CD14-positive monocyte (primary cell): Measurements from ENCODE around the gene CNTN5. TPM values are rescaled to one million over a fixed set of nuclear protein-coding genes. Genes with fewer than 3 reads are reported as not detected.

ENCODE experiments used
- DNase-seq, 3 donors: peaks; one replicate each; pipeline ENCODE4 v3.0.0-alpha.2; 2011 to 2022
- H2AFZ ChIP-seq: 2 replicates; pipeline ENCODE4 v1.6.0; 2012; ENCODE audit warnings: mild to moderate bottlenecking, low read depth, low read length, inconsistent platforms; ENCODE audit not compliant: insufficient read depth, poor library complexity, severe bottlenecking
- H3K27ac ChIP-seq, 2 donors: 1 replicate in 1 of 2; 2 replicates in 1 of 2; pipeline ENCODE4 v1.5.1; 2012 to 2013; ENCODE audit warnings: low read length in 2 of 2, control low read depth in 1 of 2, inconsistent platforms in 1 of 2, low read depth in 1 of 2, mild to moderate bottlenecking in 1 of 2
- H3K27me3 ChIP-seq, 2 donors: one replicate each; pipeline versions ENCODE4 v1.6.0 to v1.6.1; 2011 to 2013; ENCODE audit warnings: low read length in 2 of 2; ENCODE audit not compliant: control insufficient read depth in 2 of 2, insufficient read depth in 2 of 2
- H3K36me3 ChIP-seq, 2 donors: replicated peaks in 1 of 2; 1 replicate in 1 of 2; 2 replicates in 1 of 2; pipeline versions ENCODE4 v1.5.1 to v1.6.1; 2012 to 2013; ENCODE audit warnings: low read length in 2 of 2, control low read depth in 1 of 2, inconsistent platforms in 1 of 2, mild to moderate bottlenecking in 1 of 2; ENCODE audit not compliant: insufficient read depth in 2 of 2, control insufficient read depth in 1 of 2
- H3K4me1 ChIP-seq, 2 donors: 1 replicate in 1 of 2; 2 replicates in 1 of 2; pipeline versions ENCODE4 v1.5.1 to v1.6.1; 2012 to 2013; ENCODE audit warnings: low read length in 2 of 2, control low read depth in 1 of 2, inconsistent platforms in 1 of 2, mild to moderate bottlenecking in 1 of 2, moderate library complexity in 1 of 2; ENCODE audit not compliant: insufficient read depth in 2 of 2, control insufficient read depth in 1 of 2
- H3K4me2 ChIP-seq: replicated peaks from 2 replicates; pipeline ENCODE3; 2012; ENCODE audit warnings: low read length, moderate library complexity, mild to moderate bottlenecking; ENCODE audit not compliant: poor library complexity, severe bottlenecking; ENCODE audit errors: extremely low read depth
- H3K4me3 ChIP-seq, 3 experiments: fragments of 200-600 bp in 1 of 3; sonication (generic) in 1 of 3; replicated peaks in 1 of 3; 1 replicate in 2 of 3; 2 replicates in 1 of 3; pipeline ENCODE4 v1.5.1; 2011 to 2013; ENCODE audit warnings: low read length in 3 of 3, mild to moderate bottlenecking in 3 of 3, control low read depth in 2 of 3, low read depth in 2 of 3, inconsistent platforms in 1 of 3, moderate library complexity in 1 of 3
- H3K79me2 ChIP-seq: 2 replicates; pipeline ENCODE4 v1.6.0; 2012; ENCODE audit warnings: mild to moderate bottlenecking, control low read depth, inconsistent platforms, low read length, moderate library complexity; ENCODE audit not compliant: insufficient read depth
- H3K9ac ChIP-seq: 2 replicates; pipeline ENCODE4 v1.6.0; 2017; ENCODE audit warnings: low read length, mild to moderate bottlenecking; ENCODE audit not compliant: insufficient read depth, poor library complexity, severe bottlenecking
- H3K9me3 ChIP-seq, 2 donors: replicated peaks in 1 of 2; 1 replicate in 1 of 2; 2 replicates in 1 of 2; pipeline versions ENCODE4 v1.5.1 to v1.6.1; 2012 to 2013; ENCODE audit warnings: low read length in 2 of 2, control low read depth in 1 of 2; ENCODE audit not compliant: control insufficient read depth in 1 of 2, insufficient read depth in 1 of 2
- H4K20me1 ChIP-seq: 2 replicates; pipeline ENCODE4 v1.6.0; 2012; ENCODE audit warnings: mild to moderate bottlenecking, low read length, control low read depth, moderate library complexity; ENCODE audit not compliant: insufficient read depth
- H3K27ac Mint-ChIP-seq, 7 donors: one replicate each; pipeline ENCODE4 v1.8.0; 2020; ENCODE audit warnings: mild to moderate bottlenecking in 7 of 7, mixed read lengths in 7 of 7, moderate library complexity in 6 of 7, inconsistent platforms in 2 of 7
- H3K27me3 Mint-ChIP-seq, 3 donors: one replicate each; pipeline ENCODE4 v1.8.0; 2021 to 2022; ENCODE audit warnings: low read depth in 3 of 3, mild to moderate bottlenecking in 3 of 3, mixed read lengths in 3 of 3, moderate library complexity in 3 of 3, inconsistent platforms in 1 of 3
- H3K36me3 Mint-ChIP-seq, 2 donors: one replicate each; pipeline ENCODE4 v1.8.0; 2020; ENCODE audit warnings: mixed read lengths in 2 of 2, inconsistent platforms in 1 of 2, mild to moderate bottlenecking in 1 of 2
- H3K4me1 Mint-ChIP-seq: one replicate; pipeline ENCODE4 v1.8.0; 2020; ENCODE audit warnings: mild to moderate bottlenecking, mixed read lengths
- H3K4me3 Mint-ChIP-seq, 2 donors: one replicate each; pipeline ENCODE4 v1.8.0; 2020; ENCODE audit warnings: mild to moderate bottlenecking in 2 of 2, mixed read lengths in 2 of 2, moderate library complexity in 1 of 2
- H3K9me3 Mint-ChIP-seq, 7 donors: one replicate each; pipeline ENCODE4 v1.8.0; 2020 to 2022; ENCODE audit warnings: mixed read lengths in 7 of 7, mild to moderate bottlenecking in 6 of 7, moderate library complexity in 6 of 7, inconsistent platforms in 2 of 7
- WGBS: methylation state at CpG from one replicate; pipeline ENCODE4 v1.1.5; 2013; ENCODE audit warnings: missing lambda C conversion rate; ENCODE audit not compliant: insufficient coverage; 5-methylcytosine and 5-hydroxymethylcytosine counted together
- intact Hi-C, 2 donors: fragments of 100-400 bp; cut with micrococcal nuclease; formaldehyde crosslinking; loops; one replicate each; pipeline versions ENCODE4 v1.15.0 to v1.15.1; 2023
- polyA plus RNA-seq, 3 donors: library from polyadenylated mRNA; depleted of rRNA in 1 of 3; unstranded in 2 of 3; stranded (reverse) in 1 of 3; fragments of 300-500 nt in 2 of 3; fragments of >200 nt in 1 of 3; fragmentation: Illumina TruSeq in 2 of 3; gene quantifications; 1 replicate in 2 of 3; 2 replicates in 1 of 3; pipeline ENCODE4 v1.2.3, GENCODE V29; 2012 to 2021
- TF ChIP-seq, protein P1 (sequence below): fragments of 200-600 bp; IDR thresholded peaks from one replicate; pipeline ENCODE4 v1.8.0; 2022; ENCODE audit warnings: antibody characterized with exemption, mild to moderate bottlenecking

CNTN5 gene
- polyA plus RNA-seq, 3 donors = not detected

DNA sequence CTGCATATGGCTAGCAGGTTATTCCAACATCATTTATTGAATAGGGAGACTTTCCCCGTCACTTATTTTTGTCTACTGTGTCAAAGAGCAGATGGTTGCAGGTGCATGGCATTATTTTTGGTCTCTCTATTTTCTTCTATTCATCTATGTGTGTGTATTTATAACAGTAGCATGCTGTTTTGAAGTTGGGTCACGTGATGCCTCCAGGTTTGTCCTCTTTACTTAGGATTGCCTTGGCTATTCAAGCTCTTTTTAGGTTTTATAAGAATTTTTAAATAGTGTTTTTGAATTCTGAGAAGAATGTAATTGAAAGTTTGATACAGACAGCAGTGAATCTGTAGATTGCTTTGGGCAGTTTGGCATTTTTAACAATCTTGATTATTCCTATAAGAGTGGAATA is 770.6 kb downstream of the CNTN5 start:
- Histone ChIP-seq H2AFZ (no peak overlapping the region), H3K4me3 (no peak overlapping the region), H3K4me1 (no peaks in the 10 kb centered on the region), H3K36me3 (no peaks in the 10 kb centered on the region), H3K79me2 (no peaks in the 10 kb centered on the region), H4K20me1 (no peaks in the 10 kb centered on the region), H3K4me2 (no peak overlapping the region), H3K27ac (no peak overlapping the region), H3K9ac (no peak overlapping the region), H3K27me3 (no peaks in the 10 kb centered on the region), H3K9me3 (peaks cover 8% of the 10 kb centered on the region in 2 donors)
- WGBS = 50% methylated on average over 1 of the region's 2 CpGs
- Mint-ChIP-seq H3K4me1 (no peaks in the 10 kb centered on the region), H3K27ac (no peak overlapping the region), H3K36me3 (no peaks in the 10 kb centered on the region), H3K9me3 (peaks cover 0 to 17% (median 3%) of the 10 kb centered on the region in 7 donors), H3K27me3 (no peaks in the 10 kb centered on the region), H3K4me3 (no peak overlapping the region)
- DNase-seq = no peak
- intact Hi-C loops = no loop called here
- TF ChIP-seq, protein P1, sequence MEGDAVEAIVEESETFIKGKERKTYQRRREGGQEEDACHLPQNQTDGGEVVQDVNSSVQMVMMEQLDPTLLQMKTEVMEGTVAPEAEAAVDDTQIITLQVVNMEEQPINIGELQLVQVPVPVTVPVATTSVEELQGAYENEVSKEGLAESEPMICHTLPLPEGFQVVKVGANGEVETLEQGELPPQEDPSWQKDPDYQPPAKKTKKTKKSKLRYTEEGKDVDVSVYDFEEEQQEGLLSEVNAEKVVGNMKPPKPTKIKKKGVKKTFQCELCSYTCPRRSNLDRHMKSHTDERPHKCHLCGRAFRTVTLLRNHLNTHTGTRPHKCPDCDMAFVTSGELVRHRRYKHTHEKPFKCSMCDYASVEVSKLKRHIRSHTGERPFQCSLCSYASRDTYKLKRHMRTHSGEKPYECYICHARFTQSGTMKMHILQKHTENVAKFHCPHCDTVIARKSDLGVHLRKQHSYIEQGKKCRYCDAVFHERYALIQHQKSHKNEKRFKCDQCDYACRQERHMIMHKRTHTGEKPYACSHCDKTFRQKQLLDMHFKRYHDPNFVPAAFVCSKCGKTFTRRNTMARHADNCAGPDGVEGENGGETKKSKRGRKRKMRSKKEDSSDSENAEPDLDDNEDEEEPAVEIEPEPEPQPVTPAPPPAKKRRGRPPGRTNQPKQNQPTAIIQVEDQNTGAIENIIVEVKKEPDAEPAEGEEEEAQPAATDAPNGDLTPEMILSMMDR = no peak

DNA sequence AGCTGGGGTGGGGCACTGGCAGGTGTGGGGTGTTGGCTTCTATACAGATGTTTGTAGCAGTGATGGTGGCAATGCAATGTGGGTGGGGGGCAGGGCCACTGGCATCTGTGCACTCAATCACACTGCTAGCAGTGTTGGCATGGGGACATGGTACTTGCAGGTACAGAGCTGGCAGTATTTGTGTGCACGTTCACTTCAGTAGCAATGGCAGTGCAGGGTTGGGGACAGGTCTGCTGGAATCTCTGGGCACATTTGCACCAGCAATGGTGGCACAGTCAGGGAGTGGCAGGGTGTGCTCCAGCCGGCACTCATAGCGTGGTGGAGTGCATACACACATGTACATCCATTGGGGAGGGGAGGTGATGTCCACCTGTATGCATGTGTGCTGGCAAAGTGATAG is 775.2 kb downstream of the CNTN5 start:
- H3K4me3 ChIP-seq = no peak overlapping the region
- H3K4me1 ChIP-seq = no peaks in the 10 kb centered on the region
- intact Hi-C loops = no loop called here
- Mint-ChIP-seq H3K27ac (no peak overlapping the region), H3K9me3 (peaks cover 3 to 20% (median 5%) of the 10 kb centered on the region in 7 donors), H3K36me3 (no peaks in the 10 kb centered on the region), H3K27me3 (no peaks in the 10 kb centered on the region), H3K4me1 (no peaks in the 10 kb centered on the region), H3K4me3 (no peak overlapping the region)
- H3K79me2 ChIP-seq = no peaks in the 10 kb centered on the region
- no peak overlapping the region for H2AFZ ChIP-seq
- no peak overlapping the region for H3K9ac ChIP-seq
- no peak overlapping the region for H3K4me2 ChIP-seq
- no peaks in the 10 kb centered on the region for H4K20me1 ChIP-seq
- H3K27me3 ChIP-seq = no peaks in the 10 kb centered on the region
- H3K27ac ChIP-seq = no peak overlapping the region
- WGBS = 94% methylated on average over 3 of the region's 3 CpGs
- no peak for DNase-seq
- peaks cover 12 to 14% of the 10 kb centered on the region in 2 donors for H3K9me3 ChIP-seq
- H3K36me3 ChIP-seq = no peaks in the 10 kb centered on the region
- TF ChIP-seq, protein P1 = no peak
